22Rv1 (cell line): ENCODE data around the gene IZUMO1R.

Source experiments
- CTCF ChIP-seq: fragments of 450-650 bp; IDR thresholded peaks from 2 replicates; pipeline ENCODE4 v1.5.1; 2017; ENCODE audit warnings: mild to moderate bottlenecking
- ZFX ChIP-seq: fragments of 450-650 bp; IDR thresholded peaks from 2 replicates; pipeline ENCODE4 v1.6.1; 2017; ENCODE audit warnings: antibody characterized with exemption, borderline replicate concordance

DNA sequence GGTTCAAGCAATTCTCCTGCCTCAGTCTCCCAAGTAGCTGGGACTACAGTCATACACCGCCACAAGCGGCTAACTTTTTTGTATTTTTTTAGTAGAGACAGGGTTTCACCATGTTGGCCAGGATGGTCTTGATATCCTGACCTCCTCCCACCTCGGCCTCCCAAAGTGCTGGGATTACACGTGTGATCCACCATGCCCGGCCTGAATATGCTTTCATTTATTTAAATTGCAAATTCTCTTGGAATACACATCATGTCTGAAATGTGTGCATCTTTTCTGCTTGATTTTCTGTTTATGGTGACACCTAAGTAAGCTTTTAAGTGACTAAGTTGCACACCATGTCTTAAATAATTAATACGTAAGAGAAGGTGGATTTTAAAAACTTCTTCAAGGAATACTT, 31.7 kb downstream of the IZUMO1R start:
- no peak for TF ChIP-seq CTCF
- no peak for TF ChIP-seq ZFX
